Stomach smooth muscle (tissue), 2 donors: ENCODE measurements around the gene MYH6.

Experiments used
- H3K27ac ChIP-seq: one replicate; pipeline ENCODE4 v1.7.0; 2013; ENCODE audit warnings: mild to moderate bottlenecking, low read length, inconsistent platforms
- H3K27me3 ChIP-seq, 2 donors: one replicate each; pipeline ENCODE4 v1.7.0; 2013; ENCODE audit warnings: low read length in 2 of 2; ENCODE audit not compliant: insufficient read depth in 2 of 2, control insufficient read depth in 1 of 2
- H3K36me3 ChIP-seq, 2 donors: one replicate each; pipeline ENCODE4 v1.7.0; 2013; ENCODE audit warnings: low read length in 2 of 2; ENCODE audit not compliant: control insufficient read depth in 2 of 2, insufficient read depth in 2 of 2
- H3K4me1 ChIP-seq: one replicate; pipeline ENCODE4 v1.7.0; 2013; ENCODE audit warnings: low read length; ENCODE audit not compliant: control insufficient read depth, insufficient read depth
- H3K4me3 ChIP-seq, 2 donors: one replicate each; pipeline ENCODE4 v1.7.0; 2013; ENCODE audit warnings: low read length in 2 of 2
- H3K9ac ChIP-seq, 2 donors: one replicate each; pipeline ENCODE4 v1.7.0; 2013; ENCODE audit warnings: low read length in 2 of 2, mild to moderate bottlenecking in 1 of 2
- H3K9me3 ChIP-seq, 2 donors: one replicate each; pipeline ENCODE4 v1.7.0; 2013; ENCODE audit warnings: low read length in 2 of 2; ENCODE audit not compliant: control insufficient read depth in 2 of 2
- donor health status: healthy.
- donor health status: Pancreatic carcinoma.

Gene MYH6

DNA sequence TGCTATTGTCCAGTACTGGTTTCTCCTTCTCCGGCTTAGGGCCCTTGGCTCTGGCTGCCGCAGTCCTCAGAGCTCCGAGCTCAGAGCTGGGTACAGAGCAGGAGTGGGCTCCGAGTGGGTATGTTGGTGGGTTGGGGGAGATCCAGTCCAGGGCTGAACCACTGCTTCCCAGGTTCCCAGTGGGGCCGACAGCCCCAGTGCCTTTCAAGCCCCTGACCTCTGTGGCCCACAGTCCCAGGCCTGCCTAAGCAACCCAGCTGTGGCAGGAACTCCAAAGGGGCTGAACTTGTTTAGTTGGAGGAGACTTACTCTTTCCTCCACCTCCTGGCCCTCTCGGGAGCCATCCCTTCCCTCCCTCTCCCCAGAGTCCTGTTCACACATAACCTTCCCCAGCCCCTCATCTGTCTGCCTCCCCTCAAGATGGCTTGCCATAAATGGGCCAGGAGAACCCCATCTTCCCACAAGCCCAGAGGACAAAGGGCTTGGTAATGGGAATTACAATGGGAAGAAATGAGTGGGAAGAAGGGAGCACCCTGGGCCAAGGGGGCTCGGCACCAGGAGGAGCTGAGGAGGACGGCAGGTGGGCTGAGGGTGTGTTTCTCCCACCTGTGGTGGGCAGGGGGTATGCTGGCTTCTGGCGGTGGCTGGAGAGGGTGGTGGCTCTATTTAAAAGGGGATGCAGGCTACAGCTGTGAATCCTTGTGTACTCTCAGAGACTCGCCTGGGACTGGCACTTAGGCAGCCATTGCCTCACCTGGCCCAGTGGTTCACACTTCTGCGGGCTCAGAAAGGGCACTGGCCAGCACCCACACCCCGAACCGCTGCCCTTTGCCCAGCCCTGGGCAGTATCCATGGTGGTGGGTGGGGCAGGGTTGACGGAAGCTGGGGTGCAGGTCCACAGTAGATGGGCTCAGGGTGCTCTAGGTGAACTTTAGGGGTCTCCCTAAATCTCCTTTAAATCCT is 3.8 kb upstream of the MYH6 start:
- H3K36me3 ChIP-seq = no peaks in the 10 kb centered on the region
- no peaks in the 10 kb centered on the region for H3K4me1 ChIP-seq
- no peaks in the 10 kb centered on the region for H3K9me3 ChIP-seq
- peaks cover 4% of the 10 kb centered on the region in 2 donors for H3K27me3 ChIP-seq
- H3K27ac ChIP-seq = no peak overlapping the region
- H3K4me3 ChIP-seq = no peak overlapping the region
- H3K9ac ChIP-seq = no peak overlapping the region

DNA sequence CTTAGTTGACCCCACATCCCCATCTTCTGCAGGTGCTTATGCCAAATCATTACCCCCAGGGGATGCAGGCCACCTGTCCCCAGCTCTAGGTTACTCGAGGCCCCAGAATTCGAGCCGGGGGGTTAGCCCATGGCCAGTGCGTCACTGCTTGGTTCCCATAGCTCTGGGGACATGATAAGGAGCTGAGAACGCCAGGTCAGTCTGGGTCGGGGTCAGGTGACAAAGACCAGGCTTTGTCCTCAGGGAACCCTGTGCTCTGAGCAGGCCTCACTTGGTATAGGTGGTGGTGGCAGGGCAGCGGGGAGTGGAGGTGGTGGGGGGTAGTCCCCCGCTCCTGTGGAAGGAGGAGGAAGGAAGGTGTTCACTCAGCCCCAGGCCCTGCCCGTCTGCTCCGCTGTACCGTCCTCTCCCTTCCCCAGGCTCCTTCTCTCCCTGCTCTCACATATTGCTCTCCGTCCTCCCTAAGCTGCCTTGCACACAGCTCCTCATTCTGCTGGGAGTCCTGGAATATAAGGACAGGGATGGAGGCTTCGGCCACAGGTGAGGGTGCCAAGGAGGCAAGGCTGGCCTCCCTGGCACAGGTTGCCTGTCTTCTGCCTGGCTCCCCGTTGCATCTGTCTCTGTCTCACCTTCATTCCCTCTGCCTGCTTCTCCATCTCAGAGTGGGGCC is 2.0 kb upstream of the MYH6 start:
- Histone ChIP-seq H3K36me3 (no peaks in the 10 kb centered on the region), H3K27me3 (peaks cover 4 to 5% of the 10 kb centered on the region in 2 donors), H3K4me3 (no peak overlapping the region), H3K4me1 (no peaks in the 10 kb centered on the region), H3K9ac (no peak overlapping the region), H3K27ac (no peak overlapping the region), H3K9me3 (no peaks in the 10 kb centered on the region)

DNA sequence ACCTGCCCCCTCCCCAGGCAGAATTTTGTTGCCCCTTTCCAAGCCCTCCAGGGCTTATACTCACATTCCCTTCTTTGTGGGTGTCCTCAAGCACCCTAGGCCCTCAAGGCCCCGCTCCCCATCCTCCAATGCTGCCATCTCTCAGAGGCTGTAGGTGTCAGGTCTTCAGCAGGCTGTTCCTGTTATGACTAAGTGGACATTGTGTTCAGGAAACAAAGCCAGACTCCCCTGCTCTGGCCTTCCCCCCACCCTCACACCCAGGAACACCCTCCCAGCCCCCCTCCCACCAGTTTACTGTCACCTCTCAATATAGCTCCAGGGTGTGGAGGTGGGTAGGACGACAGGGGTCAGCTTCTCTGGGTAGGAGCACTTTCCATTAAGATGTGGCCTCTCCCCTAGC is 1.4 kb upstream of the MYH6 start:
- Histone ChIP-seq H3K9me3 (no peaks in the 10 kb centered on the region), H3K9ac (no peak overlapping the region), H3K4me3 (no peak overlapping the region), H3K27me3 (peaks cover 4 to 7% of the 10 kb centered on the region in 2 donors), H3K36me3 (no peaks in the 10 kb centered on the region), H3K4me1 (no peaks in the 10 kb centered on the region), H3K27ac (no peak overlapping the region)

DNA sequence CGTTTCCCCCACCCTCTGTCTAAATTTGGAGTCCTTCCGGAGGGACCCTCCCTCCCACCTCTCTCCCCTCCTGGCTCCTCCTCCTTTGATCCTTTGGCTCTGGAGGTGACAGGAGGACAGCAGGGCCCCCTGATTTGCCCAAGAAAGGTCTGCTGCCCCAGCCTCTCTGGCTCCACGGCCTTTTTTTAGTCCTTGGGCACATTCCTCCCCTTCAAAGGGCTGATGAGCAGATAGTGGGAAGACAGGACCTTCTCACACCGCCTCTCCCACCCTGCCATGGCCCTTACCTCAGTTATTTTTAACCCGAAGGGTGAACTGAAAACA is 196 bp upstream of the MYH6 start:
- H3K27ac ChIP-seq = no peak overlapping the region
- no peaks in the 10 kb centered on the region for H3K36me3 ChIP-seq
- no peaks in the 10 kb centered on the region for H3K4me1 ChIP-seq
- H3K9me3 ChIP-seq = no peaks in the 10 kb centered on the region
- H3K4me3 ChIP-seq = no peak overlapping the region
- peaks cover 4 to 7% of the 10 kb centered on the region in 2 donors for H3K27me3 ChIP-seq
- no peak overlapping the region for H3K9ac ChIP-seq

DNA sequence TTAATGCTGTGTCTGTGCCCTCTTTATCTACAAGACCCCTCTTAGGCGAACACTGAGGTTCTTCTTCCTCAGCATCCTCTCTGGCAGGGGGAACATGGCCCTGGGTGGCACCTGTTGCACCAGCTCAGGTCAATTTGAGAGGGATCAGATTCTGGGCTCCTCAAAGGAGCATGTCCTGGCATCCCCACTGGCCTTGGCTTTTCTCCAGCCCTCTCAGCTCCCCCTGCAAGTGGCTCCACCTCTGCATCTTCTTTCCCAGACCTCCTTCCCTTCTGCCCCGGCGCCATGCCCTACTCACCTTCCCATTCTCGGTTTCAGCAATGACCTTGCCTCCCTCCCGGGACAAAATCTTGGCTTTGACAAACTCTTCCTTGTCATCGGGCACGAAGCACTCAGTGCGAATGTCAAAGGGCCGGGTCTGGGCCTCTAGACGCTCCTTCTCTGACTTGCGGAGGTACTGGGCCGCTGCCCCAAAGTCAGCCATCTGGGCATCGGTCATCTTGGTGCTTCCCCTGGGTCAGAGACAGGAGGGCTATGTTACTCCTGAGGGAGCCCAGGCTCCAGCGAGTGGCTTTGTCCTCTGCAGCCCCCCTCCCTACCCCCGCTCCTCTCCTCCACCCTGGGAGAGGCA is 1.2 kb downstream of the MYH6 start:
- Histone ChIP-seq H3K9ac (no peak overlapping the region), H3K4me3 (no peak overlapping the region), H3K4me1 (no peaks in the 10 kb centered on the region), H3K36me3 (no peaks in the 10 kb centered on the region), H3K27ac (no peak overlapping the region), H3K9me3 (no peaks in the 10 kb centered on the region), H3K27me3 (peaks cover 0 to 7% of the 10 kb centered on the region in 2 donors)

DNA sequence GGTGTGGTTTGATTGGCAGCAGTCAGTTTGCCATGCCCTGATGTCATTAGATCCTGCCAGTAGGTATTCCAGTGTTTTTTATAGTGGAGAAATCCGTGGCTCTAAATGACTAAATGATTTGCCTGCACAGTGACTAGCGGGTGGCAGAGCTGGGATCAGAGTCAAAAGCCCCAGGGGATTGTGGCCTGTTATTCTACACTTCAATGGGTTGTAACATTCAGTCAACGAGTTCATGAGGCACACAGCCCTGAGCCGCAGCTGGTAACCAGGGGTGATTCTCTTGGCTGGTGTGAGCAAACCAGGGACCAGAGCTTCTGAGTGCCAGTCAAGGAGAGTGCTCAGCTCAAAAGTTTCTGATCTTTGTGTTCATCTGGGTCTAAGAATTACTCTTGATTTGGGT is 1.8 kb downstream of the MYH6 start:
- Histone ChIP-seq H3K27me3 (peaks cover 0 to 5% of the 10 kb centered on the region in 2 donors), H3K4me3 (no peak overlapping the region), H3K9ac (no peak overlapping the region), H3K27ac (no peak overlapping the region), H3K36me3 (no peaks in the 10 kb centered on the region), H3K9me3 (no peaks in the 10 kb centered on the region), H3K4me1 (no peaks in the 10 kb centered on the region)

DNA sequence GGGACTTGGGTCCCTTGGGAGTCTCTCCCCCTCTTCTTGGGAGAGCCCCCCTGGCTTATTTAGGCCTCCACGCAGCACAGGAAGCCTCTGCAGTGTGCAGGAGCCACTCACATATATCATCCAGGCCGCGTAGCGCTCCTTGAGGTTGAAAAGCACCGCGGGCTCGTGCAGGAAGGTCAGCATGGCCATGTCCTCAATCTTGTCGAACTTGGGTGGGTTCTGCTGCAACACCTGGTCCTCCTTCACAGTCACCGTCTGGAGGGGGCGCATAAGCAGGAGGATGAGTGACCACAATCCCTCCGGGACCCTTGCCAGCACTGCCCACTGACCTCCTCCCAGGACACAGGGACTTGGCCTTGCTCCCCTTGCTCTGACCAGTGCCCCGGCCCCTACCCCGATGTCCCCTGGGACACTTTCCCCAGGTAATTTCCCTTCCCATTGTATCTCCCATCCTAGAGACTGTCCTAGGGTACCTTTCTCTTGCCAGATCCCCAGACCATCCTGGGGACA is 2.5 kb downstream of the MYH6 start:
- no peaks in the 10 kb centered on the region for H3K36me3 ChIP-seq
- H3K9me3 ChIP-seq = no peaks in the 10 kb centered on the region
- peaks cover 0 to 5% of the 10 kb centered on the region in 2 donors for H3K27me3 ChIP-seq
- no peaks in the 10 kb centered on the region for H3K4me1 ChIP-seq
- no peak overlapping the region for H3K27ac ChIP-seq
- H3K9ac ChIP-seq = no peak overlapping the region
- no peak overlapping the region for H3K4me3 ChIP-seq

DNA sequence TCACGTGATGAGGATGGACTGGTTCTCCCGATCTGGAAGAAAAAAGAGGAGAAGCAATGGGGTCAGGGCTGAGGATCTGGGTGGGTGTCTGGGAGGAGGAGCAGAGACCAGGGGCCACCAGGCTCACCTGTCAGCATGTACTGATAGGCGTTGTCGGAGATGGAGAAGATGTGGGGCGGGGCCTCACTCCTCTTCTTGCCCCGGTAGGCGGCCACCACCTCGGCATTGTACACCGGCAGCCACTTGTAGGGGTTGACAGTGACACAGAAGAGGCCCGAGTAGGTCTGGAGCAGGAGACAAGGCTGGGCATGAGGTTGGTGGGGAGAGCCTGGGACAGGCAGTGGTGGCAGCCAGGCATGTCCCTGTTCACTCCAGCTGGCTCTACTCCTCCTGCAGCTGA is 3.0 kb downstream of the MYH6 start:
- Histone ChIP-seq H3K9ac (no peak overlapping the region), H3K9me3 (no peaks in the 10 kb centered on the region), H3K4me3 (no peak overlapping the region), H3K27me3 (peaks cover 0 to 5% of the 10 kb centered on the region in 2 donors), H3K4me1 (no peaks in the 10 kb centered on the region), H3K27ac (no peak overlapping the region), H3K36me3 (no peaks in the 10 kb centered on the region)

DNA sequence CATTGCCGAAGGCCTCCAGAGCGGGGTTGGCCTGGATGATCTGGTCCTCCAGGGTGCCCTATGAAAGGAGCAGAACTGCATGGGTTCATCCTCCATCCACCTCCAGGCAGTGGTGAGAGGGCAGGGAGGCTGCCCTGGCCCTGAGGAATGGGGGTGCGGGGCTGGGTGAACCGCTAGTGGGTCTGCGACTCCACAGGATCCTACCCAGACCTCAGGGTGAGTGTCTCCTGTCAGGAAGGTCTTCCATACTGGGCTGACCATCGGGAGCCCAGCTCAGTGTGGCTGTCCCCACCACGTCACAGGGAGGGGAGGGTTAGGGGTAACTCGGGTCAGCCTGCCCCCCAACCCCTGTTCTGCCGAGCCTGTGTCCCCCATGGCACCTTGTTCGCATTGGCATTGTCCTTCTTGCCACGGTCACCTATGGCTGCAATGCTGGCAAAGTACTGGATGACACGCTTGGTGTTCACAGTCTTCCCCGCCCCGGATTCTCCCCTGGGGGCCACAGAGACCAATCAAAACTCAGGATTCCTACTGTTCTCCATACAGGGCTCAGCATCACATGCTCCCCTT is 3.7 kb downstream of the MYH6 start:
- Histone ChIP-seq H3K4me1 (no peaks in the 10 kb centered on the region), H3K27ac (no peak overlapping the region), H3K36me3 (no peaks in the 10 kb centered on the region), H3K4me3 (no peak overlapping the region), H3K9me3 (no peaks in the 10 kb centered on the region), H3K9ac (no peak overlapping the region), H3K27me3 (peaks cover 0 to 5% of the 10 kb centered on the region in 2 donors)

DNA sequence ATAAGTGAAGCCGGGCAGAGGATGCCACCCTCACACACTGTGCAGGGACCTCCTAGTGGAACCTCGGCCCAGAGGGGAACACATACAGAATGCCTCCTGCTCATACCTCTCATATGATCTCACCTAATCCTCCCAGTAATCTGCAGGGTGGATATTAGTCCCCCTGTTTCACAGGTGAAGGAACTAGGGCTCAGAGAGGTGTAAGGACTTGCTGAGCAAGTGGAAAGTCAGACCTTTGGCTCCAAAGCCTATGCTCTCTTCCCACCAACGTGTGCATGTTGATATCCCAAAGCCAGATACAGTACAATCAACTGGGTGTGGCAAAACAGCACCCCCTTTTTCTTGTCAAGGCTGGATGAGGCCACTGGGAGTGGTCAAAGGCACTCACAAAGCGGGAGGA is 4.2 kb downstream of the MYH6 start:
- Histone ChIP-seq H3K9ac (no peak overlapping the region), H3K9me3 (no peaks in the 10 kb centered on the region), H3K27me3 (peaks cover 0 to 5% of the 10 kb centered on the region in 2 donors), H3K27ac (no peak overlapping the region), H3K4me3 (no peak overlapping the region), H3K36me3 (no peaks in the 10 kb centered on the region), H3K4me1 (no peaks in the 10 kb centered on the region)
